8988T (cell line): ENCODE results near the gene HK1.
"Not testable (repeated sequence)": the region's sequence is repeated elsewhere in the genome, so short reads cannot be mapped to it uniquely, and the experiment has no call there.

Experiments used
- DNase-seq: peaks from one replicate; pipeline ENCODE4 v3.0.0; 2011

HK1 gene

DNA sequence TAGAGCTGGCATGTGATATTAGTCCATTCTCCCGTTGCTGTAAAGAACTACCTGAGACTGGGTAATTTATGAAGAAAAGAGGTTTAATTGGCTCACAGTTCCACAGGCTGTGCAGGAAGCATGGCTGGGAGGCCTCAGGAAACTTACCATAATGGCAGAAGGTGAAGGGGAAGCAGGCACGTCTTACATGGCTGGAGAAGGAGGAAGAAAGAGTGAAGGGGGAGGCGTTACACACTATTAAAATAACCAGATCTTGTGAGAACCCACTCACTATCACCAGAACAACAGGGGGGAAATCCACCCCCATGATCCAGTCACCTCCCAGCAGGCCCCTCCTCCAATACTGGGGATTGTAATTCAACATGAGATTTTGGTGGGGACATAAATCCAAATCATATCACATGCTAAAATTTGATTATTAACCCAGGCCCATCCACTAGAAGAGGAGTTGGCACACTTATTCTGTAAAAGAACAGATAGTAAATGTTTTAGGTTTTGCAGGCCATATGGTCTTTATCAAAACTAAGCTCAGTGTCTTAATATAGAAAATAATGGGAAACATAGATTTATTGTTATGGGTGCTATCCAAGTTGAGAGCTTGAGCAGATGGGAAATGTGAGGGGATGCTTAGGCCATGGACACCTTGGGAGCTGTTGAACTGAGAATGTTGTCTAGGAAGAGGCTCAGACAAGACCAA, 18.6 kb upstream of the HK1 start:
- DNase-seq: no peak

DNA sequence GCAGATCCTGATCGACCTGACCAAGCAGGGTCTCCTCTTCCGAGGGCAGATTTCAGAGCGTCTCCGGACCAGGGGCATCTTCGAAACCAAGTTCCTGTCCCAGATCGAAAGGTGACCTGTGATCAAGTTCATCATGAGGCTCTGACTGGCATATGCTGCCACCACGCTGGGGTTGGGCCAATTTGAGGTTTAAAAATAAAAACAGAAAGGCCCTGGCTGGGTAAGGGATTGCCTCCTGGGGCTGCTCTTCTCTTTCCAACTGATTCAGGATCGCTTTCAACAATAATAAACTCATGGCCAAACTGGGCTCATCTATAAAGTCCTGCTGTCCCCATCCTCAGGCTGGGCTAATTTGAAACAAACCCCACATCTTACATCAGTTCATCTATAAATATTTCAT, 17.1 kb upstream of the HK1 start:
- DNase-seq: no peak

DNA sequence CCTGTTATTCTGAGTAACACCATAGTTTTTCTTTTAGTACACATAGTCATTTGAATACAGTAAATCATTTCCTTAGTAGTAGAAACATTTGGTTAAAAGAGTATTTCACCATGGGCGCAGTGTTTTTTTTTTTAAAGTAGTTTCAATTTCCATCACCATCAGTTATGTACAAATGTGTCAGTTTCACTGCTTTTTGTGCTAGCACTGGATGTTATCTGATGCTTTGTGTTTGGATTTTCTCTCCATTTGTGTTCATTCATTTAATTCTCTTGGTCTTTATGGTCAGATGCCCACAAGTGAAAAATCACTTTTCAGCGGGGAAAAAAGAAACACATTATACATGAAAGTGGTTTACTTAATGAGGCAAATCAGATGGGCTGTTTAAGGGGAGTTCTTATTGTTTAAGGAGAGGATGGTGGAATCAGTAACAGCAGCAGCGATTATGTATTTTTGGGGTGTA, 16.0 kb upstream of the HK1 start:
- DNase-seq: no peak

DNA sequence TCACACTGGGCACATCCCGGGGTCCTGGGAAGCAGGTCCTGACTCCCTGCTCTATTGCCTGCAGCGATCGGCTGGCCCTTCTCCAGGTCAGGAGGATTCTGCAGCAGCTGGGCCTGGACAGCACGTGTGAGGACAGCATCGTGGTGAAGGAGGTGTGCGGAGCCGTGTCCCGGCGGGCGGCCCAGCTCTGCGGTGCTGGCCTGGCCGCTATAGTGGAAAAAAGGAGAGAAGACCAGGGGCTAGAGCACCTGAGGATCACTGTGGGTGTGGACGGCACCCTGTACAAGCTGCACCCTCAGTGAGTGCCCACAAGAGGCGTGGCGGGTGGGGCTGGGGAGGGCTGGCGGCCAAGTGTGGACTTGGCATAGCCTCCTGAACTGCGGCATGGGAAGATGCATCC, 12.8 kb upstream of the HK1 start:
- no peak for DNase-seq

DNA sequence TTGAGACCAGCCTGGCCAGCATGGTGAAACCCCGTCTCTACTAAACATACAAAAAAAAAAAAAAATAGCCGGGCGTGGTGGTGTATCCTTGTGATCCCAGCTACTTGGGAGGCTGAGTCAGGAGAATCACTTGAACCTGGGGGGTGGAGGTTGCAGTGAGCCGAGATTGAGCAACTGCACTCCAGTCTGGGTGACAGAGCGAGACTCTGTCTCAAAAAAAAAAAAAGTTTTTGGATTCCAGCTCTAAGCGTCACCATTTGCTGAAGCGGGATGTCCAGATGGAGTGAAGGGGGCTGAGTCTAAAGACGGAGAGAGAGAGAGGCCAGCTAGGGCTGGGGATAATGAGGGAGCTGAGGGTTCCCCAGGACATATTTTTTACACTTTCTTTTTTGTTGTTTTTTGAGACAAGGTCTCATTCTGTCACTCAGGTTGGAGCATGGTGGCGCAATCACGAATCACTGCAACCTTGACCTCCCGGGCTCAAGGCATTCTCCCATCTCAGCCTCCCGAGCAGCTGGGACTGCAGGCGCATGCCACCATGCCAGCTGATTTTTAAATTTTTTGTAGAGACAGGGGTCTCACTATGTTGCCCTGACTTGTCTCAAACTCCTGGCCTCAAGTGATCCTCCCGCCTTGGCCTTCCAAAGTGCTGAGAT, 9.4 kb upstream of the HK1 start:
- no peak for DNase-seq

DNA sequence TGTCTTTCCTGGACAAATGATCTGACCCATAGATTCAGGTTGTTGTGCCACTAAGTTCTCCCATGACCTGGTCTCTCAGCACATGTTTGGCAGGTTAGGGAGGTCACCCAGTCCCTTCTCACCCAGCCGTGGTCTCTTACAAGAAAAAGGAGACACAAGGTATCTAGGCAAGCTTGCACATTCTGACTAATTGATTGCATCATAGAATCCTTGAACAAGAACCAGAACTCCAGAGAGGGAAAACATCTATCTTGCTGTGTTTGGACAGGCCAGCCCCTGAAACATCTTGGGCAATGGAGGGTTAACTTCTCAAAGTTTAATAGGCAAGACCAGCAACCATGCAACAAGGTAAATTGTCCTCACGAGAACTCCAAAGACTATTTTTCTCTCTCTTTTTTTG, 8.5 kb upstream of the HK1 start:
- DNase-seq: no peak

DNA sequence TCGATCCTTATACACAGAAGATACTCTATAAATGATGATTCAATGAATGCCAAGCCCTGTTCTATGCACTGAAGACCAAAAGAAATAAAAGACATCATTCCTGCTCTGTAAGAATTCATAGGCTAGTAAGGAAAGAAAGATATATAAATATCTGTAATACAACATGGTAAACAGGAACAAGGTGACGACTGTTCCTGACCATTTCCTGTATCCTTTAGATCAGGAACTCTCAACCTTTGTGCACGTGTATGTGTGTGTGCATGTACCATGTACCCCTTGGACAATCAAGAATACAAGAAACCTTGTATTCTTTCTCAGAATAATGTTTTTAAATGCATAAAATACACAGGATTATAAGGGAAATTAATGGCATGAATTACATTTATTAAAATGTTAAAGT, 7.3 kb upstream of the HK1 start:
- DNase-seq: no peak

DNA sequence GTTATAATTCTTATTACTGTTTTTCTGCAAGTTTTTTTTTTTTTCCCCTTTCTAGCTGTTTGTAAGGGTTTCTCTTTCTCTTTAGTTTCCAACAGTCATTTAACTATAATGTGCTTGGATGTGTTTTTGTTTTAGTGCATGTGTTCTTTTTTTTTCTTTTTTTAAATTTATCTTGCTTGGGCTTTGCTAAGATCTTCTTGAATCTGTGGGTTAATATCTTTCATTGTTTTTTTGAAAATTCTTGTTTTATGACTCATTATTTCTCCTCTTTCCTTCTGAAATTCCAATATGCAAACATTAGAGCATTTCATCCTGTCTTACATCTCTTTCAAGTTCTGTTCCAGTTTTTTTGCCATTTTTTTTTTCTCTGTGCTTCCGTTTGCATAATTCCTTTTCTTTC, 5.7 kb upstream of the HK1 start:
- DNase-seq: no peak

DNA sequence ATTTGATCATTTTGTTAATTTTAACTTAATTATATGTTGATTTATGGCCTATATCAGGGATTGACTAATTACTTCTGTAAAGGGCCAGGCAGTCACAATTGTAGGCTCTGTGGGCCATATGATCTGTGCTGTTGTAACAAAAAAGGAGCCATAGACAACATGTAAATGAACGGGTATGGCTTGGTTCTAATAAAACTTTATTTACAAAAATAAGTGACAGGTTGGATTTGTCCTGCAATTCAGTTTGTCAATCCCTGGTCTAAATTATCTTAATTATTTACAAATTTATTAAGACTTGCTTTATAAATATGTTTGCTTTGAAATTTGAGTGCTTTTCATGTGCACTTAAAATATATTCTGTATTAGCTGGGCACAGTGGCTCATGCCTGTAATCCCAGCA, 2.9 kb upstream of the HK1 start:
- no peak for DNase-seq

DNA sequence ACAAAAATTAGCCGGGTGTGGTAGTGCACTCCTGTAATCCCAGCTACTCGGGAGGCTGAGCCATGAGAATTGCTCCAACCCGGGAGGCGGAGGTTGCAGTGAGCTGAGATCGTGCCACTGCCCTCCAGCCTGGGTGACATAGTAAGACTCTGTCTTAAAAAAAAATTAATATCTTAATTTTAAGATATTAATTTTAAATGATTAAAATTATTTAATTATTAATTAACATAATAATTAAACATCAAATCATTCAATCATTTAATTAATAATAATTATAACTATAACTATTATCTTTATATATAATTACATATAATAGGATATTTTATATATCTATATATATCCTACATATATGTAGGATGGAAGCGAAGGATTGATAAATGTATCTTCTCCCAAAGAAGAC, 1.8 kb upstream of the HK1 start:
- DNase-seq: no peak

DNA sequence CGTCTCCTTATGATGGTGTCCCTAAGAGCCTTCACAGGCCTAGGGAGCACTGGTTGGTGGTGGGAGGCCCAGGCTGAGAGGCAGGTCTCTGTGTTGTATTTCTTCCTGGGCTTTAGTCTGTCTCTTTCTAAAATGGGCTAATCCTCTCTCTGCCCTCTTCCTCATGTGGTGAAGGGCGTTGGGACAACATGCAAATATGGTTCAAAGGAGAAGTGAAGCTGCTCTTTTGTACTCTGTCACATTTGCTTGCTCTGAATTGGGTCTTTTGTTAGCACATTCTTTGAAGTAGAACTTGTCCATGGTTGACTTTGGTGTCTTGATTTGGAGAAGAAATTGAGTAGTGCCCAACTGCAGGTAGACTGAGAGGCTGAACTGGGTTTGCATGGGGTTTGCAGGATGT, 814 bp downstream of the HK1 start:
- DNase-seq: no peak

DNA sequence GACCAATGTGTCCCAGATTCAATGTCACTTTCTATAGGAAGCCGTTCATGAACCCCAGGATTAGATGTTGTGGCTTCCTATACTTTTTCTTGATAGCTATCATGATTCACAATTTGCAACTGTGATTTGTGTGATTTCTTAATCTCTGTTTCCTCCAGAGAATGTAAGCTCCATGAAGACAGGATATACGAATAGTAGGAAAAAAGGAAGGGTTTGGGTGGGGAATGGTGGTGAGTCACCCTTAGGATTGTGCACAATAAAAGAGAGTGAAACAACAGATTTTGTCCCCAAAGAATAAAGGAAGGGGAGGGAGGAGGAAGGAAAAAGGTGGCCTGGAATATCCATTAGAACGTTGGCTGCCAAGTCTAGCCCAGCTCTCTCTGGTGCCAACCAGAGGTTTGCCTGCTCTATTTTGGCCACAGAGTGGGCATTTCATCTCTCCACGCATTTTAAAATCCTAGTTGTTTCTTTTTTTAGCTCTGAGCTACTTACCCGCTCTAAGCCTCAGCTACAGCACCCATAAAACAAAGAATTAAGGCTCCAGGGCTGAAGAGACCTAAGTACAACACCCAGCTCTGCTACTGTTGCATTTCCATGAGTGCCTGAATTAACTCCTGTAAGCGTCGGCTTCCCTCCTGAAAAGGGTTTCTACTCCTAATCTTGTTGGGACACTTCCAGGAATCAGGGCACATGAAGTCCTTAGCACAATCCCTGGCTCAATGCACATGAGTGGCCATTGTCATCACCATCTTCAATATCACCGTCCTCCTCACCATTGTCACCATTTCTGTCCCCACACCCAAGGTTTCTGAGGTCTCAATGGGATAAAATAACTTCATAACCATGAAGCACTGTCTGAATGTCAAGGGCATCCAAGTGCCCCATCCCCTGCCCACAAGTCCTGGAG, 3.5 kb downstream of the HK1 start:
- DNase-seq: no peak

DNA sequence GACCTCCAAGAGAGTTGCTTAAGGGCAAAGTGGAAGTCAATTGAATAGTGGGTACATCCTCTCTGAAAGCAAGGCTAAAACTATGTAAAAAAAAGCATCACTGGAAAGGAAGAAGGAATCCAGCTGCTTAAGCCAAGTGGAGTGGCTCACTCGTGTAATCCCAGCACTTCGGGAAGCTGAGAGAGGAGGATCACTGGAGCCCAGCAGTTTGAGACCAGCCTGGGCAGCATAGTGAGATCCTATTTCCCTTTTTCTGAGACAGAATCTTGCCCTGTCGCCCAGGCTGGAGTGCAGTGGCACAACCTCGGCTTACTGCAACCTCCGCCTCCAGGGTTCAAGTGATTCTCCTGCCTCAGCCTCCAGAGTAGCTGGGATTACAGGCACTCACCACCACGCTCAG, 6.1 kb downstream of the HK1 start:
- DNase-seq: not testable (repeated sequence)

DNA sequence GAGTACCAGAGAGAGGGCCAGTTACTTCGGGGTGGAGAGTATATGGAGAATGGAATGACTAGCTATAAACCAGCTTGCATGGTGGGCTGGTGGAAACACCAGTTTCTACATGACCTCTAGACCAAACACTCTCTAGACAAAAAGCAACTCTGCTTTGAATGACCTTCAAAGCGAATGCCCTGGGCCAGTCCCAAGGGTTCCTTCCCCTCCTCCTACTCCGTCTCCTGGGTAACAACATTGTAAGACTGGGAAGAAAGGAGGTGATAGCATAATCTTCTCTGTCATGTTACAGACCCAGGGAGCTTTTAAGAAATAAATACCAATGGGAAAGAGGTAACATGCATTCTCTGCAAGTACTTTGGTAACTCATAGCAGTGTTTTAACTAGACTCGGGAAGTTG, 7.4 kb downstream of the HK1 start:
- DNase-seq: no peak

DNA sequence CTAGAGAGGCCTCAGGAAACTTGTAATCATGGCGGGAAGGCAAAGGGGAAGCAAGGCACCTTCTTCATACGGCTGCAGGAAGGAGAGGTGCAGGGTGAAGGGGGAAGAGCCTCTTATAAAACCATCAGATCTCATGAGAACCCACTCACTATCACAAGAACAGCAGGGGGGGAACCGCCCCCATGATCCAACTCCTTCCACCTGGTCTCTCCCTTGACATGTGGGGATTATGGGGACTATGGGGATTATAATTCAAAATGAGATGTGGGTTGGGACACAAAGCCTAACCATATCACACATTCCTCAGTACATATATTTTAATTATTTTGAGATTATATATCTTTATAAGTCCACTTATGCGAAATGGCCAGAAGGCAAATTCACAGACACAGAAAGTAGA, 8.9 kb downstream of the HK1 start:
- no peak for DNase-seq

DNA sequence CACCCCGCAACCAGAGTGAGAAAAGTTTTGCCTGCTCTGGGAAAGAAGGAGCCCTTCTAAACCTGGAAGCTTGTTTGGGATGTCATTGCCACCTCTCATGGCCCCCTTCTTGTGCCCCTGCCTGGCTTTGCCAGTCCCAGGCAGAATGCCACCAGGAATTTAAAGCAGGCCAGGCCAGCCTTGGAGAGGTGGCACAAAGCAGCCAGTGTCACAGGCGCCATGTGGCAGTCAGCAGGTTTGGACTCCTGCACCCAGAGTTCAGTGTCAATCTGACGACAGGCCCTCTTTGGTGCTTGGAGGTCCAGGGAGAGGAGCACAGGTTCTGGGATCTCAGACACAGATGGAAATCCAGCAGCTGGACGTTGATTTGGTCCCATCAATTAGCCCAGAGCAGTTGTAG, 12.7 kb downstream of the HK1 start:
- DNase-seq: no peak

DNA sequence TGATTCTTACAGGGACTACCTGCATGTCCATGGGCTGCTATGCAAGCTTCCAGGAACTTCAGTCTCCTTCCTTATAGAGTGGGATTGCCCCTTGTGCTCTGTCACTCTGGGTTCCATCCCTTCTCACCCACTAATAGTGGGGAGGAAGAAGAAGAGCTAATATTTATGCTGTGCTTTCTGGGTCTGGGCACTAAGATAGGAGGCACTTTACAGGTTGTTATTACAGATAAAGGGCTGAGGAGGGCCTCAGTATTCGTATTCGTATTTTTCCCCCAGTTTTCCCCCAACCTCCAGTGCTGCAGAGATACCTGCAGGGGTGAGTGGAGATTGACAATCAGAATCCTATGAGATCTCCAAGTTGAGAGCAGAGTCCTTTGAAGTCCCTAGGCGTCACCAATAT, 14.2 kb downstream of the HK1 start:
- no peak for DNase-seq

DNA sequence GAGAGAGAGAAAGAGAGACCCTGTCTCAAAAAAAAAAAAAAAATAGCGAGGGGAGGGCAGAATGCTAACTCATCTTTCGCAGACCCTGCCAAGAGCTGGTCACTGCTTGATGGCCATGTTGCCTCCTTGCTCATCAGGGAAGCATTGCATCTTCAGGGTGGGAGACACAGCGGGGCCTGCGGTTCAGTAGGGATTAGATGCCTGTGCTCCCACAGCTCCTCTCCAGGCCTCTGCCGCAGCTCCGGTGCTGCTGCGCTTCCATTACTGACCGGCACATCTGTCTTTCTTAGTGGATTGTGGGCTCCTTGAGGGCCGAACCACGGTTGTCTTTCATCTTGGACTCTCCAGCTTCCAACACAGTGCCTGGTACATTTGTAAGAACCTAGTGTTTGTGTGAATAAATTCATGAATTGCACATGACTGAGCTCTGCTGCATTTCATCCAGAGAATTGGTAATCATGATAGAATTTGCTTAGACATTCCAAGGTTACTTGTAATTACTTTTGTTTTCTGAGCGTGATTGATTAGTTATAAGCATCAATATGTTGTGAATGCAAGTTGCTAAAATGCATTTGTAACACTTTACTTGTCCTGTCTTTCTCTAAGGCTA, 16.8 kb downstream of the HK1 start:
- DNase-seq: no peak

DNA sequence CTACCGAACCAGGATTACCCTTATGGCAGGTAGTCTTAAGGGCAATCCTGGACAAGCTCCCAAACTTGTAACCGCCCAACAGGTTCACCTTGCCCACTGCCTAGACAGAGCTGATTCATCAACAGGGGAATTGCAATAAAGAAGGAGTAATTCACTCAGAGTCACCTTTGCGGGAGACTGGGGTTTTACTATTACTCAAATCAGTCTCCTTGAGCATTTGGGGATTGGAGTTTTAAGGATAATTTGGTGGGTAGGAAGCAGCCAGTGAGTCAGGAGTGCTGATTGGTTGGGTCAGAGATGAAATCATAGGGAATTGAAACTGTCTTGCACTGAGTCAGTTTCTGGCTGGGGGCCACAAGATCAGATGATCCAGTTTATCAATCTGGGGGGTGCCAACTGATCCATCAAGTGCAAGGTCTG, 25.3 kb downstream of the HK1 start:
- DNase-seq: no peak

DNA sequence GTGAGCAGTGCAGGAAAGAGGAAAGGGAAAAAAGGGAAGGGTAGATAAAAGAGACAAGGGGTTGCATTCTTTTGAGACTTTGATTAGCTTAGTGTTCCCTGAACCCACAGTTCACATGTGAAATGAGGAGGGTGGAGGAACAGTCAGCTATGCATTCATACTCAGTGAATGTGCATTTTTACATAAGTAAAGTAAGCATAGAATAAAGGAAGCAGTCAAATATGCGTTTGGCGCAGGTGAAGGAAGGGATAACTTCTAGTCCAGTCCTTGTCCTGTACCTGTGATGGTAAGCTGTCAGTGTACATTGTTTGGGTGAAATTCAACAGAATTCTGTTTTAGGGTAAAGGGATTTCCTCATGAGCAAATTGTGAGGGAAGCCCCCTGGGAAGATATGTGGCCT, 28.1 kb downstream of the HK1 start:
- DNase-seq: no peak

DNA sequence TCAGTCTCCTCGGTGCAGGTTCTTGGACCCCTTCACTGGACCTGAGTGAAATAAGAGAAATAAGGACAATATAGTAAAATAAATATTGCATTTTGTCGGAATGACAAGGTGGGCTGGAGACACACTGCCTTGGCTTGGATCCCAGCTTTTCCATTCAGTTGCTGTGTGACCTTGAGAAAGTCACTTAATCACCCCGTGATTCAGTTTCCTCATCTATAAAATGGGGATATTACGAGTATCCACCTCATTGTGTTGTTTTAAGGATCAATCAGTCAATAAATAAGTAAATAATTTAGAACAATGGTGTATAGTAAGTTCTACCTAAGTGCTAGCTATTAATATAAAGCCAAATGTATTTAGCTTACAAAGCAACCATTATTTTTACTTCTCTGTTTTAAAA, 29.1 kb downstream of the HK1 start:
- no peak for DNase-seq

DNA sequence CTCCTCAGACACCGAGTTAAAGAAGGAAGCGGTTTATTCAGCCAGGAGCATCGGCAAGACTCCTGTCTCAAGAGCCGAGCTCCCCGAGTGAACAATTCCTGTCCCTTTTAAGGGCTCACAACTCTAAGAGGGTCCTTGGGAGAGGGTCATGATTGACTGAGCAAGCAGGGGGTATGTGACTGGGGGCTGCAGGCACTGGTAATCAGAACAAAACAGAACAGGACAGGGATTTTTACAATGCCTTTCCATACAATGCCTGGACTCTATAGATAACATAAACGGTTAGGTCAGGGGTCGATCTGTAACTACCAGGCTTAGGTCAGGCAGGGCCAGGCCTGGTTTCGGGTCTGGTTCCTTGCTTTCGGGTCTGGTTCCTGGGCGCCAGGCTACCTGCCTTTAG, 30.0 kb downstream of the HK1 start:
- DNase-seq: not testable (repeated sequence)

DNA sequence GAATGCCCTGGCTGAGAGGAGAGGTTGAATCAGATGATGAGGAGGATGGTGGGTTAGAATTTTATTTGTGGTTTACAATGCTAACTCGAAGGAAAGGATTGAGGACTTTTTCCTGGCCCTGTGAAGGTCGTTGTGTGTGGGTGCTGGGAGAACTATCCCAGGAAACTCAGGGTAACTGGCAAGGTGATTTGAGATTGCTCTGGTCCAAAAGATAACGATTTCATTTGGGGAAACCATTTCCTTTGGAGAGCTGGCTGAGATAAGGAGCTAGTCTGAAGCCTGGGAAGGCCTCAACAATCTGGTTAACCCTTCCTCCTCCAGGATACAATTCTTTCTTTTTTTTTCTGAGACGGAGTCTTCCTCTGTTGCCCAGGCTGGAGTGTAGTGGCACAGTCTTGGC, 33.0 kb downstream of the HK1 start:
- DNase-seq: no peak

DNA sequence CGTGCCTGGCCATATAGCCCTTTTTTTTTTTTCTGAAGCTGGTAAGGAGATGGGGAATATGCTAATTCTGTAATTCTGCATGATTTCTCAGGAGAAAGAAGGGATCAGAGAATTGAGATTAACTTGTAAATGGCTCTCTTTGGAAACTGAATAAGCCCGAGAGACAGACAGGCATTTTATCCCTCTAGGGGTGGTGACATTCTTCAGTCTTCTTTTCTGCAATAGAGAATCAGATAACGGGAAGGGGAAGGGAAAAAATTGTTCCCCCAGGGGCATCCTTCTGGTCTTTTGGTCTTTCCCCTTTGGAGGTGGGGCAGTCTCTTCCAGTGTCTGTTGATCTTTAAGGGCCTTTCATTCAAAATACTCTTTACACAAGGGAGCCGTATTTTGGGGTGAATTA, 34.2 kb downstream of the HK1 start:
- no peak for DNase-seq
